BLaER1 treated with 17β-estradiol and CSF1 and Interleukin-3, amounts not matched to agents 10 nM and 100 nM (cell line): ENCODE measurements around the gene ACTL8.

Source experiments
- H3K27ac ChIP-seq, 11 experiments: shearing (Covaris generic); formaldehyde crosslinking; 2 replicates each; pipeline ENCODE4 v1.8.1; 2022
- H3K27me3 ChIP-seq, 11 experiments: shearing (Covaris generic); formaldehyde crosslinking; 2 replicates each; pipeline ENCODE4 v1.8.1; 2022
- H3K36me3 ChIP-seq, 11 experiments: shearing (Covaris generic); formaldehyde crosslinking; 2 replicates each; pipeline ENCODE4 v1.8.1; 2022
- H3K4me1 ChIP-seq, 10 experiments: shearing (Covaris generic); formaldehyde crosslinking; 2 replicates each; pipeline ENCODE4 v1.8.1; 2022
- H3K4me2 ChIP-seq, 11 experiments: shearing (Covaris generic); formaldehyde crosslinking; 2 replicates each; pipeline ENCODE4 v1.8.1; 2022
- H3K4me3 ChIP-seq, 10 experiments: shearing (Covaris generic); formaldehyde crosslinking; 2 replicates each; pipeline ENCODE4 v1.8.1; 2022
- H3K9ac ChIP-seq, 11 experiments: shearing (Covaris generic); formaldehyde crosslinking; 2 replicates each; pipeline ENCODE4 v1.8.1; 2022
- H3K9me3 ChIP-seq, 11 experiments: shearing (Covaris generic); formaldehyde crosslinking; replicated peaks in 1 of 11; 2 replicates each; pipeline ENCODE4 v1.8.1; 2022
- H4K20me1 ChIP-seq, 11 experiments: shearing (Covaris generic); formaldehyde crosslinking; 2 replicates each; pipeline ENCODE4 v1.8.1; 2022
- Cebpa-rat ChIP-seq, 11 experiments: shearing (Covaris generic); IDR thresholded peaks; 2 replicates each; pipeline ENCODE4 v1.8.1; 2022

ACTL8 gene

GRCh38 chr1:17847111-17847510, 92.0 kb downstream of the ACTL8 start:
- no peak overlapping the region for H3K4me2 ChIP-seq
- no peaks in the 10 kb centered on the region for H4K20me1 ChIP-seq
- H3K27me3 ChIP-seq, result no peaks in the 10 kb centered on the region
- peaks cover 0 to 6% (median 0%) of the 10 kb centered on the region in 11 experiments; a peak in 2 of 22 replicates for H3K9me3 ChIP-seq
- no peak overlapping the region for H3K9ac ChIP-seq
- peaks cover 0 to 17% (median 12%) of the 10 kb centered on the region in 10 experiments; a peak in 14 of 20 replicates for H3K4me1 ChIP-seq
- TF ChIP-seq Cebpa-rat (IDR thresholded peaks at IDR 0.05), result no peak
- H3K4me3 ChIP-seq, result no peak overlapping the region
- H3K27ac ChIP-seq, result no peak overlapping the region
- H3K36me3 ChIP-seq, result no peaks in the 10 kb centered on the region

DNA sequence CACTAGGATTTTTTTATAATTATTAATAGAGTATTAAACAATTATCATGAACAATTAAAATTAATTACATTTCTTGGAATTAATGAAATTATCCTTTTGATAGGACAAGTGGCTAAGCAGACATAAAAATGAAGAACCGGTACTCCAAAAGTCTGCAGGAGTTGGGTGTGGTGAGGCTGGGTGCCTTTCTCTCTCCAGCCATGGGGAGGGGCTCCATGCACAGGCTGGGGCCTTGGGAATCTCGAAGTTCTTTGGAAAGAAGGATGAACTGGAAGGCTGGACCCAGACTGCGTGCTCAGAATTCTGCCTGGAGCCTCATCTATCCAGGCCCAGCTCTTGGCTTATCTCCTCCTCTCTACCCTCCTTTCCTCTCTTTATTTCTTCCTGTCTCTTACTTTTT, 94.1 kb downstream of the ACTL8 start:
- H3K27me3 ChIP-seq, result no peaks in the 10 kb centered on the region
- no peak overlapping the region for H3K27ac ChIP-seq
- H4K20me1 ChIP-seq, result no peaks in the 10 kb centered on the region; a peak in 1 of 22 replicates
- H3K4me2 ChIP-seq, result no peak overlapping the region
- no peaks in the 10 kb centered on the region; a peak in 1 of 20 replicates for H3K4me1 ChIP-seq
- no peak overlapping the region for H3K4me3 ChIP-seq
- TF ChIP-seq Cebpa-rat (IDR thresholded peaks at IDR 0.05), result no peak
- no peaks in the 10 kb centered on the region for H3K36me3 ChIP-seq
- peaks cover 0 to 6% (median 0%) of the 10 kb centered on the region in 11 experiments; a peak in 2 of 22 replicates for H3K9me3 ChIP-seq
- no peak overlapping the region for H3K9ac ChIP-seq

DNA sequence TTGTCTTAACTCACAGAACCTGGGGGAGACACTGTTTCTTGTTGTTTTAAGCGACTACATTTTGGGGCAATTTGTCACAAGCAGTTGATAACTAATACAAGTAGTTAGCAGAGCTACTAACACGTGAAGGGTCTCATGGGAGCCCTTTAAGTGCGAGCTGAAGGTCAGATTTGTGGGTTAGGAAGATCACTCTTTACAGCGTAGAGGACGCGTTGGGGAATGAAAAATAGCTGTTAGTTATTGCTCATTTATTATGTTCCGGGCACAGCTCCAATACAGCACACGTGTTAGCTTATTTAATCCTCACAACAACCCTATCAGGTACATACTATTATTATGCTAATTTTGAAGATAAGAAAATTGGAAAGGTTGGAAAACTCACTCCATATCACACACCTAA, 95.9 kb downstream of the ACTL8 start:
- no peaks in the 10 kb centered on the region for H3K36me3 ChIP-seq
- H4K20me1 ChIP-seq, result no peaks in the 10 kb centered on the region; a peak in 1 of 22 replicates
- H3K9me3 ChIP-seq, result peaks cover 0 to 6% (median 0%) of the 10 kb centered on the region in 11 experiments; a peak in 2 of 22 replicates
- no peak for TF ChIP-seq Cebpa-rat (IDR thresholded peaks at IDR 0.05)
- H3K4me2 ChIP-seq, result no peak overlapping the region
- no peak overlapping the region for H3K27ac ChIP-seq
- no peaks in the 10 kb centered on the region for H3K27me3 ChIP-seq
- H3K4me1 ChIP-seq, result no peaks in the 10 kb centered on the region; a peak in 1 of 20 replicates
- no peak overlapping the region for H3K4me3 ChIP-seq
- no peak overlapping the region for H3K9ac ChIP-seq

GRCh38 chr1:17852383-17852782, 97.2 kb downstream of the ACTL8 start:
- Histone ChIP-seq H3K4me3 (no peak overlapping the region), H3K27me3 (no peaks in the 10 kb centered on the region), H3K9me3 (peaks cover 0 to 6% (median 0%) of the 10 kb centered on the region in 11 experiments; a peak in 2 of 22 replicates), H3K4me1 (no peaks in the 10 kb centered on the region; a peak in 1 of 20 replicates), H3K4me2 (peak overlapping the region in 1 of 11 experiments; percentile 7; a peak in 2 of 22 replicates), H3K27ac (no peak overlapping the region), H3K9ac (no peak overlapping the region), H3K36me3 (no peaks in the 10 kb centered on the region), H4K20me1 (no peaks in the 10 kb centered on the region; a peak in 1 of 22 replicates)
- TF ChIP-seq Cebpa-rat (IDR thresholded peaks at IDR 0.05), result no peak

- H3K36me3 ChIP-seq, result no peaks in the 10 kb centered on the region
- no peaks in the 10 kb centered on the region; a peak in 1 of 20 replicates for H3K4me1 ChIP-seq
- H3K27ac ChIP-seq, result no peak overlapping the region
- no peak overlapping the region for H3K9ac ChIP-seq
- no peaks in the 10 kb centered on the region for H3K27me3 ChIP-seq
- no peaks in the 10 kb centered on the region; a peak in 1 of 22 replicates for H4K20me1 ChIP-seq
- H3K9me3 ChIP-seq, result peaks cover 0 to 6% (median 0%) of the 10 kb centered on the region in 11 experiments; a peak in 2 of 22 replicates
- H3K4me3 ChIP-seq, result no peak overlapping the region
- H3K4me2 ChIP-seq, result peak overlapping the region in 1 of 11 experiments; percentile 7; a peak in 1 of 22 replicates
- TF ChIP-seq Cebpa-rat (IDR thresholded peaks at IDR 0.05), result no peak
Measured at GRCh38 chr1:17853241-17853935, 98.3 kb downstream of the ACTL8 start.

DNA sequence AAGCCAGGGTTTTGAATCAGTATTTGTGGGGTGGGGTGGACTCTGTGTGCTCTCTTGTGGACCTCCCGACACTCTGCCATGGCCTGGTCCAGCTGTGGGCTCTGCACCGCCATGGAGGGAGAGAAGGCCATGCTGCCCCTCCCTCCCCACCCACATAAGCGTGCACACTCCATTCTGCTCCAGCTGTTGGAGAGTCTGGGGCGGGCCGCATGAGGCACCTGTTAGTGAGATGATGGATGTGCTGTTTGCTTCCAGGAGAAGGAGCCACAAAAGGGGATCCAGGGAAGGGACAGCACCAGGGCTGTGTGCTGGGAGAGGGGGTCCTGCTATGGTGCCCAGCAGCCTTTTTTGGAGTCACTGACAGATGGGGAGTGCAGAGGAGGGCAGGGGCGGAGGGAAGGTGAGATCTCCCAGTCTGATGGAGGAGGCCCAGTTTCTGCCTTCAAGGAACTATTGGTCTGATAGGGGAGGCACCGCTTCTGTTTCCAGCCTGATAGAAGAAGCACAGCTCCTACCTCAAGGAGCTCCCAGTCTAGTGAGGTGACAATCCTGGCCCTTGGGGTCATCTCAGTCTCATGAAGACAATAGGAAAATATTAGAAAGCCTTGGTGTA, 101.5 kb downstream of the ACTL8 start:
- no peaks in the 10 kb centered on the region for H3K9me3 ChIP-seq
- peaks cover 1 to 6% (median 2%) of the 10 kb centered on the region in 10 experiments for H3K4me1 ChIP-seq
- no peak overlapping the region for H3K27ac ChIP-seq
- no peaks in the 10 kb centered on the region; a peak in 1 of 22 replicates for H4K20me1 ChIP-seq
- H3K27me3 ChIP-seq, result no peaks in the 10 kb centered on the region
- H3K4me3 ChIP-seq, result no peak overlapping the region
- TF ChIP-seq Cebpa-rat (IDR thresholded peaks at IDR 0.05), result no peak
- H3K4me2 ChIP-seq, result no peak overlapping the region
- no peaks in the 10 kb centered on the region for H3K36me3 ChIP-seq
- H3K9ac ChIP-seq, result no peak overlapping the region

- no peak for TF ChIP-seq Cebpa-rat (IDR thresholded peaks at IDR 0.05)
- Histone ChIP-seq H3K27ac (no peak overlapping the region), H3K27me3 (no peaks in the 10 kb centered on the region), H4K20me1 (no peaks in the 10 kb centered on the region; a peak in 1 of 22 replicates), H3K36me3 (no peaks in the 10 kb centered on the region), H3K4me2 (no peak overlapping the region), H3K4me3 (no peak overlapping the region), H3K9me3 (no peaks in the 10 kb centered on the region), H3K4me1 (peaks cover 6 to 11% (median 7%) of the 10 kb centered on the region in 10 experiments), H3K9ac (no peak overlapping the region)
Measured at GRCh38 chr1:17857109-17857499, 102.0 kb downstream of the ACTL8 start.

GRCh38 chr1:17857996-17858395, 102.9 kb downstream of the ACTL8 start:
- H3K4me3 ChIP-seq, result no peak overlapping the region
- H3K27me3 ChIP-seq, result no peaks in the 10 kb centered on the region
- H3K4me2 ChIP-seq, result no peak overlapping the region
- peaks cover 7 to 15% (median 10%) of the 10 kb centered on the region in 10 experiments for H3K4me1 ChIP-seq
- no peak overlapping the region for H3K27ac ChIP-seq
- no peak for TF ChIP-seq Cebpa-rat (IDR thresholded peaks at IDR 0.05)
- H3K9ac ChIP-seq, result no peak overlapping the region
- no peaks in the 10 kb centered on the region for H3K9me3 ChIP-seq
- H4K20me1 ChIP-seq, result no peaks in the 10 kb centered on the region; a peak in 1 of 22 replicates
- H3K36me3 ChIP-seq, result no peaks in the 10 kb centered on the region

GRCh38 chr1:17860812-17861211, 105.7 kb downstream of the ACTL8 start:
- no peak overlapping the region for H3K4me3 ChIP-seq
- no peaks in the 10 kb centered on the region for H3K9me3 ChIP-seq
- peaks cover 11 to 20% (median 15%) of the 10 kb centered on the region in 10 experiments for H3K4me1 ChIP-seq
- no peak overlapping the region for H3K27ac ChIP-seq
- H3K36me3 ChIP-seq, result no peaks in the 10 kb centered on the region
- peak overlapping the region in 1 of 11 experiments; percentile 75; a peak in 2 of 22 replicates for H3K4me2 ChIP-seq
- no peak overlapping the region for H3K9ac ChIP-seq
- H4K20me1 ChIP-seq, result no peaks in the 10 kb centered on the region; a peak in 1 of 22 replicates
- no peaks in the 10 kb centered on the region for H3K27me3 ChIP-seq
- no peak for TF ChIP-seq Cebpa-rat (IDR thresholded peaks at IDR 0.05)
